A549 treated with CORT108297 at 1 μM for 4 hours (cell line): ENCODE data around the gene CYB5RL. TPM values are rescaled to one million over a fixed set of nuclear protein-coding genes. Genes with fewer than 3 reads are reported as not detected.

Experiments
- total RNA-seq: library from RNA; stranded (reverse); fragments of 200-300 nt; extraction: Qiagen RNA extraction; gene quantifications from 5 replicates; pipeline ENCODE4 v1.2.3, GENCODE V29; 2022

CYB5RL gene
- total RNA-seq = 2.1 to 3.8 TPM (median 3.3 TPM) in 5 replicates

GRCh38 chr1:54199765-54200518 is at the start of gene CYB5RL, which contains the start of gene MRPL37:
CYB5RL (minus strand) TSS chr1:54200030; CDS start chr1:54195616, 4,414 bp downstream.
MRPL37 (plus strand) TSS chr1:54200167; CDS start chr1:54200244, 77 bp downstream.

GRCh38 chr1:54152696-54153095 is 47.1 kb downstream of the CYB5RL start, which contains the start of gene CDCP2:
CDCP2 (minus strand) TSS chr1:54153000; CDS start chr1:54152922, 78 bp downstream.

Other genes with a start within 250 kb of the CYB5RL start
- not detected in 5 replicates for gene LDLRAD1, start 181.8 kb downstream of the CYB5RL start, total RNA-seq
- 113 to 131 TPM (median 121 TPM) in 5 replicates for gene TMEM59, start 146.8 kb downstream of the CYB5RL start, total RNA-seq
- 2.1 to 2.7 TPM (median 2.1 TPM) in 5 replicates for gene TCEANC2, start 146.4 kb downstream of the CYB5RL start, total RNA-seq
- gene CDCP2, start 47.0 kb downstream of the CYB5RL start, total RNA-seq = not detected in 5 replicates
- 77.4 to 97.8 TPM (median 96.0 TPM) in 5 replicates for gene MRPL37, start 137 bp upstream of the CYB5RL start, total RNA-seq
- gene SSBP3, start 206.4 kb upstream of the CYB5RL start, total RNA-seq = 8.3 to 10.4 TPM (median 8.4 TPM) in 5 replicates